Calu3 (cell line): ENCODE results near the gene IL23R. TPM values are rescaled to one million over a fixed set of nuclear protein-coding genes. Genes with fewer than 3 reads are reported as not detected.

ENCODE experiments used
- BruUV-seq: library from RNA; stranded (reverse); fragments of 400-500 nt; replicated peaks from 2 replicates; lab custom pipeline; 2021; lab: Mats Ljungman, UMichigan
- CTCF ChIA-PET: fragments of 300-600 bp; sonication (Branson Sonifier 250); formaldehyde crosslinking; loops from one replicate; lab custom pipeline; 2022; ENCODE audit warnings: antibody characterized with exemption; lab: Charles Lee
- DNase-seq: peaks from one replicate; pipeline ENCODE4 v3.0.0; 2022
- H3K27ac Mint-ChIP-seq: one replicate; pipeline ENCODE4 v1.8.0; 2022; ENCODE audit warnings: mixed read lengths; ENCODE audit not compliant: unreplicated experiment
- H3K27me3 Mint-ChIP-seq: one replicate; pipeline ENCODE4 v1.8.0; 2022; ENCODE audit warnings: mixed read lengths; ENCODE audit not compliant: unreplicated experiment
- H3K36me3 Mint-ChIP-seq: one replicate; pipeline ENCODE4 v1.8.0; 2022; ENCODE audit warnings: mild to moderate bottlenecking, moderate library complexity, mixed read lengths; ENCODE audit not compliant: insufficient read depth, unreplicated experiment
- H3K4me1 Mint-ChIP-seq: one replicate; pipeline ENCODE4 v1.8.0; 2022; ENCODE audit warnings: mild to moderate bottlenecking, low read depth, mixed read lengths; ENCODE audit not compliant: unreplicated experiment
- H3K4me3 Mint-ChIP-seq: one replicate; pipeline ENCODE4 v1.8.0; 2022; ENCODE audit warnings: mild to moderate bottlenecking, low read depth, moderate library complexity, mixed read lengths; ENCODE audit not compliant: unreplicated experiment
- H3K9me3 Mint-ChIP-seq: one replicate; pipeline ENCODE4 v1.8.0; 2022; ENCODE audit warnings: low read depth, mixed read lengths; ENCODE audit not compliant: unreplicated experiment
- intact Hi-C: fragments of 100-400 bp; cut with micrococcal nuclease; formaldehyde crosslinking; loops from one replicate; pipeline ENCODE4 v1.10.0; 2022; ENCODE audit not compliant: unreplicated experiment
- total RNA-seq: library from RNA; stranded (reverse); gene quantifications from 2 replicates; pipeline ENCODE4 v1.2.3, GENCODE V29; 2022
- TF ChIP-seq, protein P1 (sequence below): fragments of 200-600 bp; IDR thresholded peaks from one replicate; pipeline ENCODE4 v1.8.0; 2022; ENCODE audit warnings: antibody characterized with exemption; ENCODE audit not compliant: unreplicated experiment

The IL23R gene
- total RNA-seq, 1 experiment from 2014 or later = not detected

DNA sequence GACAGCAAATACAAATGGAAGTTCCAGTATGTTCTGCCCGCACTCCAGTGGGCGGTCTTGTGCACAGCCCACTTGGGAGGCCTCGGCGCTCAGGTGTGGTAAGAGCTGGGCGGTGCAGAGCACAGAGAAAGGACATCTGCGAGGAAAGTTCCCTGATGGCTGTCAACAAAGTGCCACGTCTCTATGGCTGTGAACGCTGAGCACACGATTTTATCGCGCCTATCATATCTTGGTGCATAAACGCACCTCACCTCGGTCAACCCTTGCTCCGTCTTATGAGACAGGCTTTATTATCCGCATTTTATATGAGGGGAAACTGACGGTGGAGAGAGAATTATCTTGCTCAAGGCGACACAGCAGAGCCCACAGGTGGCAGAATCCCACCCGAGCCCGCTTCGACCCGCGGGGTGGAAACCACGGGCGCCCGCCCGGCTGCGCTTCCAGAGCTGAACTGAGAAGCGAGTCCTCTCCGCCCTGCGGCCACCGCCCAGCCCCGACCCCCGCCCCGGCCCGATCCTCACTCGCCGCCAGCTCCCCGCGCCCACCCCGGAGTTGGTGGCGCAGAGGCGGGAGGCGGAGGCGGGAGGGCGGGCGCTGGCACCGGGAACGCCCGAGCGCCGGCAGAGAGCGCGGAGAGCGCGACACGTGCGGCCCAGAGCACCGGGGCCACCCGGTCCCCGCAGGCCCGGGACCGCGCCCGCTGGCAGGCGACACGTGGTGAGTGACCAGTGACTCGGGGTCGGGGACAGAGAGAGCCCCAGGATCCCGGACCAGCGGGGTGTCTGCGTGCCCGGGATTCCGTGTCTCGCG is 141.2 kb downstream of the IL23R start, which contains the start of gene IL12RB2:
Gene IL12RB2, plus strand, starts transcription at position 623 of the 810 bp plus-strand sequence. CDS start 12,496 bp downstream, outside the sequence.
- DNase-seq = peak; percentile 4
- H3K27ac Mint-ChIP-seq = no peak within 1 kb of the TSS
- intact Hi-C loops = no loop called here
- no peaks in the 10 kb centered on the region for H3K9me3 Mint-ChIP-seq
- TF ChIP-seq, protein P1, sequence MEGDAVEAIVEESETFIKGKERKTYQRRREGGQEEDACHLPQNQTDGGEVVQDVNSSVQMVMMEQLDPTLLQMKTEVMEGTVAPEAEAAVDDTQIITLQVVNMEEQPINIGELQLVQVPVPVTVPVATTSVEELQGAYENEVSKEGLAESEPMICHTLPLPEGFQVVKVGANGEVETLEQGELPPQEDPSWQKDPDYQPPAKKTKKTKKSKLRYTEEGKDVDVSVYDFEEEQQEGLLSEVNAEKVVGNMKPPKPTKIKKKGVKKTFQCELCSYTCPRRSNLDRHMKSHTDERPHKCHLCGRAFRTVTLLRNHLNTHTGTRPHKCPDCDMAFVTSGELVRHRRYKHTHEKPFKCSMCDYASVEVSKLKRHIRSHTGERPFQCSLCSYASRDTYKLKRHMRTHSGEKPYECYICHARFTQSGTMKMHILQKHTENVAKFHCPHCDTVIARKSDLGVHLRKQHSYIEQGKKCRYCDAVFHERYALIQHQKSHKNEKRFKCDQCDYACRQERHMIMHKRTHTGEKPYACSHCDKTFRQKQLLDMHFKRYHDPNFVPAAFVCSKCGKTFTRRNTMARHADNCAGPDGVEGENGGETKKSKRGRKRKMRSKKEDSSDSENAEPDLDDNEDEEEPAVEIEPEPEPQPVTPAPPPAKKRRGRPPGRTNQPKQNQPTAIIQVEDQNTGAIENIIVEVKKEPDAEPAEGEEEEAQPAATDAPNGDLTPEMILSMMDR = no peak
- peak within 1 kb of the TSS; percentile 21 for H3K4me3 Mint-ChIP-seq
- H3K36me3 Mint-ChIP-seq = no peaks in the 10 kb centered on the region
- CTCF ChIA-PET = interaction anchor here (0.7 kb wide), 1 partner anchor 706 kb away, joined by 3 read pairs; no protein-coding TSS in a partner anchor
- no TSS peak for BruUV-seq
- no peaks in the 10 kb centered on the region for H3K27me3 Mint-ChIP-seq
- H3K4me1 Mint-ChIP-seq = no peaks in the 10 kb centered on the region

DNA sequence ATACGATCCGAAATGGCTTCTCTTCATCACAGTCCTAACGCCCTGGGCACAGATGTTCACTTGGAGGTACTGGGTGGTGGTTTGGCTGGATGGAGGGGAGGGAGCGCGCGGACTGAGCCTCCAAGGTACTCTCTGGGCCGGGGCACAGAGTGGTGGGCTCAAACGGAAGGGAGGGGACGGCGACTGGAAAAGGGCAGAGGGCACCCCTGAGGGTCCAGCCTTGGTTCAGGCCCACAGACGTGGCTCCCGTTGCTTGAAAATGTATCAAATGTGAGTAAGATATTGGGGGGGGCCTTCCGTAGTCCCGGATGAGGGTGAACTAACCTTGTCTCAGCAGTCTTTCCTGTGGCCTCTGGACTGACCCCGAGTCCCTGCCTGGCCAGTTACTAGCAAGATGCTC is 141.9 kb downstream of the IL23R start:
- no peaks in the 10 kb centered on the region for H3K27me3 Mint-ChIP-seq
- CTCF ChIA-PET = no interaction called here
- no peak overlapping the region for H3K4me3 Mint-ChIP-seq
- intact Hi-C loops = no loop called here
- TF ChIP-seq, protein P1 = no peak
- no TSS peak for BruUV-seq
- DNase-seq = no peak
- no peaks in the 10 kb centered on the region for H3K36me3 Mint-ChIP-seq
- H3K9me3 Mint-ChIP-seq = no peaks in the 10 kb centered on the region
- H3K27ac Mint-ChIP-seq = no peak overlapping the region
- H3K4me1 Mint-ChIP-seq = no peaks in the 10 kb centered on the region

Other genes with a start within 250 kb of the IL23R start
- gene DNAI4, start 241.6 kb upstream of the IL23R start, total RNA-seq = 5.6 and 6.0 TPM in 2 replicates
- 27.4 and 29.5 TPM in 2 replicates for gene MIER1, start 241.5 kb upstream of the IL23R start, total RNA-seq
- gene SLC35D1, start 112.3 kb upstream of the IL23R start, total RNA-seq = 5.4 and 5.9 TPM in 2 replicates
- gene C1orf141, start 31.5 kb upstream of the IL23R start, total RNA-seq = not detected in 2 replicates
- not detected in 2 replicates for gene IL12RB2, start 141.4 kb downstream of the IL23R start, total RNA-seq